ENCODE results near the gene MYH11.
"Not testable (repeated sequence)": the region's sequence is repeated elsewhere in the genome, so short reads cannot be mapped to it uniquely, and the experiment has no call there.

MYH11 gene

DNA sequence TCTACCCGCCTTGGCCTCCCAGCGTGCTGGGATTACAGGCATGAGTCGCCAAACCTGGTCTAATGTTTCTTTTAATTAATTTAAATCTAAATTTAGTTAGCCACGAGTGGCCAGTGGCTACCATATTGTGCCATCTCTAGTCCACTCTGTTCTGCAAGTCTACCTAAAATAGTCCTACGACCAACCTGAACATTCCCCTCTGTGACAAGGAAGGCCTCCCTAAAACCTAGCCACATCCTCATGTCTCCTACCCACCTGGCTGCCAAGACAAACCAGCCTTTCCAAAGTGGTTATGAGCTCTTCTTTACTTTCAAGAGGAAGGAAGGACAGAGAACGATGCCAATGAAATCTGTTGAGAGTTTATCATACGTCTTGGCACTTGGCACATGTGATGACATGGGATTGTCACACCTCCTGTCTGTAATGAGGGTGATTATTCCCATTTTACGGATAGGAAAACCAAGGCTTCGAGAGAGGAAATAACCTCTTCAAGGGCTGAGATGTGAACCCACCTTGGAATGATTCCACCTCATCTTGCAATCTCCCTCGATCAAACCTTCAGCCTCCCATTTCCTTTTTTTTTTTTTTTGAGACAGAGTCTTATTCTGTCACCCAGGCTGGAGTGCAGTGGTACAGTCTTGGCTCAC is 19.7 kb downstream of the MYH11 start:
- DNase-seq, result no peak

DNA sequence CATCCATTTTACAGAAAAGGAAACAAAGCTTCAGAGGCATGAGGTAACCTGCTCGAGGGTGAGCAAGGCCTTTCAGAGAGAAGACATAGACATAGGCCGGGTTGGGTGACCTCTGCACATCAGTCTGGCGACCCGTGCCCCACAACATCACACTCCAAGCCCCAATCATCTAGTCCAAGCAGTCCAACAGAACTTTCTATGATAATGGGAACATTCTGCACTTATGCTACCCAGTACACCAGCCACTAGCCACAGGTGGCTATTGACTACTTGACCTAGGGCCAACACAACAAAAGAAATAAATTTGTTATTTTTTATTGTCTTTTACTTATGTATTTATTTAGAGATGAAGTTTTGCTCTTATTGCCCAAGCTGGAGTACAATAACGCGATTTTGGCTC is 20.8 kb downstream of the MYH11 start:
- DNase-seq, result no peak

DNA sequence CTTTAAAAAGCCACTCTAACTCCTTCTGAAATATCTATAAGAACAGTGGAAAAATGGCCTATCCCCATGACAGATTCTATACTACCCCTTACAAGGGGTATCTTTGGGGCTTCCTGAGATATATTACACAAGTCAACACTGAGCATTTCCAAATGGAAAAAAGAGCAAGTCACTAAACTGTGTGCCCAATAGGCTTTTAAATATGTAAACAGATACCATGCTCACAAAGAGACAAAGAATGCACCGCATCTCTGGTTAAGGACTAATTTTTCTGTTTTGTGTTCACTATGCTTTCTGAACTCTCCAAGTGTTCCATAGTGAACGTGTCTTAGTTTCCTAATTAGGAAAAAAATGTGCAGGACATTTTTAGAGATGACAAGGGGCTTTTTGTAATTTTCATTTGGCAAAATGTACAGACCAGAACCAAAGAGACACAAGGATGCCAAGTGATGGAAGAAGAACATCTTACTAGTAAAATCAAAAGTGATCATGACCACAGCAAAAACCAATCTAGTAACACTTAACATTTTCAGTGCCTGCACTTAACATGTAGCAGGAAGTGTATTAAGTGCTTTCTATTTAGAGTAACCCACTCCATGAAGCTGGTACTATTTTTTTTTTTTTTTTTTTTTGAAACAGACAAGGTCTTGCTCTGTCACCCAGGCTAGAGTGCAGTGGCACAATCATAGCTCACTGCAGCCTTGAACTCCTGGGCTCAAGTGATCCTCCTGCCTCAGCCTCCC is 21.5 kb downstream of the MYH11 start:
- no peak for DNase-seq

DNA sequence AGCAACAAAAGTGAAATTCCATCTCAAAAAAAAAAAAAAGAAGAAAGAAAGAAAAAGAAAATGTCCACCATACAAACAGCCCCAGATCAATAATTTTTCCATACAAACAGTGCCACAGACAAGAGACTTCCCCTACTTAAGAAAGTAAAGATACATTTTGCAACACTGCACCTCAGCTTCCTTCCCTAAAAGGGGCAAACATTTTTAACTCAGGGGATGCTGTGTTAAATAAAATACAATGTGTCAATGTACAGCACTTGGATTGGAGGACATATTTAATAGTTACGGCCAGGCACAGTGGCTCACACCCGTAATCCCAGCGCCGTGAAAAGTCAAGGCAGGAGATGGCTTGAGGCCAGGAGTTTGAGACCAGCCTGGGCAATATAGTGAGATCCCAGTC is 22.3 kb downstream of the MYH11 start:
- DNase-seq, result no peak

DNA sequence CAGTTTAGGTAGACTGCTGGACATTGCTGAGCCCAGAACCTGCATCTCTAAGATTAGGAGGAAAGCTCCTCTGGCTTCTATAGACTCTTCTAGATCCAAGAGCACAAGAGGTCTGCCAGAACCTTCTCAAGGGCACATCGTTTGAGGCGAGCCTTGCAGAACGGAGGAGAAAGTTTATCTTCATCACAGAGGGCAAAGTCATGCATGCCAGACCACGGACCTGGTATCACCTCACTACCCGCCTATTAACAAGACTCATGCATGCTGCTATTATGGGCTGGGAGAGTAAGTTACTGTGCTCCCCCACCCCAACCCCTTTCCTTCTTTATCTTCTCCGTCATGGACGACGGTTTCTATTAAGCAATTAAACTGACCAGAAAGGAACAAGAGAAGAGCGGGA is 23.3 kb downstream of the MYH11 start:
- no peak for DNase-seq

DNA sequence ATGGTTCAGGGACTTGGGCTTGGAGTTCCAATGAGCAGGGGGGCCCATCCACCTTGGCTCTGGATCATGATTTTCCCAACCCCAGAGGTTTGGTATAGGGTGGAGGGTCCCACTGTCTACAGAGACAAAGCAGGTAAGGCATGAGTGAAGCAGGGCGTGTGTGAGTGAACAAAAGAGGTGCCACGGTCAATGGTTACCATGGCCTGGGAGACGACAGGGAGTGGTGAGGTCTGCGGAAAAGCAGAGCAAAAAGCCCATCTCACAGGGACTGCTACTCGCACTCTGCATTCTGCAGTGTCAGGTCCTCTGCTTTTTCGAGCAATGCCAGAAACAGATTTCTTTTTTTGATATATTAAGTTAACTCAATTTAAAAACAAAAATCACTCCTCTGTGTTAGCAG is 24.6 kb downstream of the MYH11 start:
- DNase-seq, result no peak

DNA sequence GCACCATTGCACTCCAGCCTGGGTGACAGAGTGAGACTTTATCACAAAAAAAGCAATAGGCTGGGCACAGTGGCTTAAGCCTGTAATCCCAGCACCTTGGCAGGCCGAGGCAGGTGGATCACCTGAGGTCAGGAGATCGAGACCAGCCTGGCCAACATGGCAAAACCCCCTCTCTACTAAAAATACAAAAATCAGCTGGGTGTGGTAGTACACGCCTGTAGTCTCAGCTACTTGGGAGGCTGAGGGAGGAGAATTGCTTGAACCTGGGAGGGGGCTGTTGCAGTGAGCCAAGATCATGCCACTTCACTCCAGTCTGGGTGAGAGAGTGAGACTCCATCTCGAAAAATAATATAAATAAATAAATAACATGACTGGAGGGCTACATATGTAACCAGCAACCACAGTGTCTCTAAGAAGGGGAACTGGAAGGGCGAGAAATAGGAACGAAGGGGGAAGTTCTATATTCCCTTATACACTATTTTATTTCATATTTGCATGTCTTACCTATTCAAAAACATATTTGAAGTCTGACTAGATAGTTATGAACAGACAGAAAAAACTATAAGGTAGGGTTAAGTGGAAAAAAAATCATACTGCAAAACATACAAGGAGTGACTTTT is 25.9 kb downstream of the MYH11 start:
- no peak for DNase-seq

DNA sequence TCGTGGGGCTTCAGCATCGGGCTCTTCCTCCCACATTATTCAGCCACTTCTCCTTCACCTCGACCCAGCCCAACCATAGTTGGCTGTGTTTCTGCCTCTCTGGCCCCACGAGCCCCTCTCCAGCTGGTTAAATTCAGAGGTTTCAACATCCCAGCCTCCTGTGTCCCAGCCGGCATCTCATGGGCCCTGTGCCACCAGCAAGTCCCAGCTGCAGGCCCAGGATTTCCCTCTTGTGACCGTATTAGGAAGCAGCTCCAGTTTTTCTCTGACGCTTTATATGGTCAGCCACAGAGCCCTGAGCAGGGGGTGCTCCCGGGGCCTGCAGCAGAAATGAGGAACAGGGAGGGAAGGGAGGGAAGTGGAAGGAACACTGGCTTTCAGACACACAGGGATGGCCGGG is 27.4 kb downstream of the MYH11 start:
- DNase-seq, result no peak

DNA sequence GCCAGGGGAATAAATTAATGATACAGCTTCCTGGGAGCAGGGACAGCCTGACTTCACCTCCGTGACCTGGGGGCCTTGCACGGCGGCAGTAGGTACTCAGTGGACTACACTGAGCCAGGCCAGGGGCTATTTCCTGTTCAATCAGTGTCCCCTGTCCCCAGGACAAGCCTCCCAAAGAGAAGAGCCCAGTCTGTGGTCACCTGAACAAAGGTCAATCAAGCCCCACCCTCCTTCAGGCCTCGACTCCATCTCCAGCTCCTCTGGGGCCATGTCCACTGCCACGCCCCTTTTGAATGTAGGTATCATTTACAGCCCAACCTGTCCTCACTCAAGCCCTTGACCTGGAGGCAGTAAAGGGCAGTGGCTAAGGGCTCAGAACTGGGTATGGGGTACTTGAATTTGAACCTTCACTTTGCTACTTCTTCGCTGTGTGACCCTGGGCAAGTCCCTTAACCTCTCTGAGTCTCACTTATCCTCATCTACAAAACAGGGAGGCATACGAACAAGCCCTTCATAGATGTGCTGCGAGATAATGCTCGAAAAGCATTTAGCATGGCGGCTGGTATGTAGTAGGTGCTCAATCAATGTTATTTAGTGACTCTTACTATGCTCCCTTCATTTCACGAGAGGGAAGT is 29.0 kb downstream of the MYH11 start:
- DNase-seq, result no peak

DNA sequence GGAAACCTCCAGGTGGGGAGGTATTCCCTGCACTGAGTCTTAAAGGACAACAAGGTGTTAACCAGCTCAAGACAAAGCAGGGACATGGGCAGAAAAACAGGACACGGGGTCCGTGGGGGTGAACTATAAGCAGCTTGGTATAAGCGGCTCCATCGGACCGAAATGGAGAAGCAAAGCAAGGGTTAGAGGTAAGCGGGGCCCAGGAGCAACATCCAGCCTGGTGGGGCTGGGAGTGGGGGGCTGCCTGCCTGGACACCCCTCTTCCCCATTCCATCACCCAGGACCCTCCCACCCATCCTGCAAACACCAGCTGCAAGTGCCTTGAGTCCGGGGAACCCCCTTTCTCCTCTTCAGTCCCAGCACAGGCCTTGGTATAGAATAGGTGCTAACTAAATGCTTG is 29.5 kb downstream of the MYH11 start:
- DNase-seq, result no peak

DNA sequence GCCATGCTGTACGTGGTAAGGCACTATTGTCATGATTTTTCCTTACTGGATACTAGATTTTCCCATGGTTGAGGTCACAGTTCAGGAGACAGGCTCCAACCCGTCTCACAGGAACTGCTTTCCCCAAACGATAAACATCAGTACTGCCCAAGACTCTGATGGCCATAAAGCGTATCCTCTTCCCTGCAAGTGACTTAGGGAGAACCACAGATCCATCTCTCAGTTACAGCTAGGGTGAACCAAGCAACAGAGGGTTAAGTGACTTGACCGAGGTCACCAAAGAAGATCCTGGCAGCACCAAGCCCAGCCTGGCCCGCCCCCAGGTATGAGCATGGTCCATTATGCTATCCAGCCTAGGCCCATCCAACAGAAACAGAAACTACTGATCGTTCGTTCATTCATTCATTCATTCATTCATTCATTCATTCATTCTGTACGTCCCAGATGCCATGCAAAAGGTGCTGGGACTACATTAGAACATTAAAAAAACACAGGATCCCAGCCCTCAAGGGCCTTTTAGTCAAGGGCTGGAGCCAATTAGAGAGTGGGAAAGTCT is 31.0 kb downstream of the MYH11 start:
- no peak for DNase-seq

DNA sequence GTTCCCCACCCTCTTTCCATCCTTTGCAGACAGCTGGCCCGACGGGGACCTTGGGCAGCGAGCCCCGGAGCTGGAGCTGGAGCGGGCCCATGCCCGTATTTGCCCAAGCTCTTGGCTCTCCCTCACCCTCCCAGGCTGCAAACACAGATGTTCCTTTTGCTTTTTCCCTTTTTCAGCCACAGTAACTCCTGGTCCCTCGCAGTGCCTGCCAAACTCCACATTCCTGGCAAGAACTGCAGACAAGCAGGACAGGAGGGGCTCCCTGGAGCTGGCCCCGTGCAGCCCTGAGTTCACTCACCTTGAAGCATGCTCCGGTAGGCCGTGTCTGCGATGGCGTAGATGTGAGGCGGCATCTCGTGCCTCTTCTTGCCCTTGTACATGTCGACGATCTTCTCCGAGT is 33.9 kb downstream of the MYH11 start:
- DNase-seq, result no peak

DNA sequence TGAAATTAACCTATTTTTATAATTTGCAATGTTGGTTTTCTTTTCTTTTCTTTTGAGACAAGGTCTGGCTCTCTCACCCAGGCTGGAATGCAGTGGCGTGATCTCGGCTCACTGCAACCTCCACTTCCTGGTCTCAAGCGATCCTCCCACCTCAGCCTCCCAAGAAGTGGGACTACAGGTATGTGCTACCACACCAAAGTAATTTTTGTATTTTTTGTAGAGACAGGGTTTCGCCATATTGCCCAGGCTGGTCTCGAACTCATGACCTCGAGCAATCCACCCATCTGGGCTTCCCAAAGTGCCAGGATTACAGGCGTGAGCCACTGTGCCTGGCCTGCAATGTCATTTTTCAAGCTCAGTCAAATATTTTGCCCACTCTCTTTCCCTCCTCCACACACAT is 36.0 kb downstream of the MYH11 start:
- DNase-seq, result no peak

DNA sequence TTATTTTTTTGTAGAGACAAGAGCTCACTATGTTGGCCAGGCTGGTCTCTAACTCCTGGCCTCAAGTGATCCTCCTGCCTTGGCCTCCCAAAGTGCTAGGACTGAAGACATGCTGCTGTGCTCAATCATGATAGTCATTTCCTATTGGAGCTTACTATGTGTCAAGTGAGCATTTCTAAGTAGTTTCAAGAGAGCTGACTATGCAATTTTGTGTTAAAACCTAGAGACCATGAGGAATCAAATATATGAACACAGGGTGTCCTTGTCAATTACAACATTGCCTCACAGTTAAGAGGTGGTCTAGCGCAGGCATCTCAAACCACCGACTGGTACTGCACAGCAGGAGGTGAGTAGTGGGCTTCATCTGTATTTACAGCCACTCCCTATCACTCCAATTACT is 37.8 kb downstream of the MYH11 start:
- no peak for DNase-seq

DNA sequence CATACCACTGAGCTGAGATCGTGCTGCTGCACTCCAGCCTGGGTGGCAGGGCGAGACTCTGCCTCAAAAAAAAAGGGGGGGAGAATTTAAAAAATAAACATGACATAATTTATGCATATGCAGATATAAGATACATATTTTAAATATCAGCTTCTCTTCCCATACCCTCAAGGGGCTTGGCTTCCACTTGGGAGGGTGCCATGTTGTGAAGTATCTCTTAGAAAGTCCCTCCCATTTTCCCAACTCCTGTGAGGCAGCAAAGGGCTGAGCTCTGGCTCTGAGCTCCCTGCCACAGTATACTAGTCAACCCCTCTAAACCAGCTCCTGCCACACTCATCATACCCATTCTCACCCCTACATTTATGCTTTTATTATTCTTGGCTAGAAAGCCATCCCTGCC is 39.4 kb downstream of the MYH11 start:
- no peak for DNase-seq

DNA sequence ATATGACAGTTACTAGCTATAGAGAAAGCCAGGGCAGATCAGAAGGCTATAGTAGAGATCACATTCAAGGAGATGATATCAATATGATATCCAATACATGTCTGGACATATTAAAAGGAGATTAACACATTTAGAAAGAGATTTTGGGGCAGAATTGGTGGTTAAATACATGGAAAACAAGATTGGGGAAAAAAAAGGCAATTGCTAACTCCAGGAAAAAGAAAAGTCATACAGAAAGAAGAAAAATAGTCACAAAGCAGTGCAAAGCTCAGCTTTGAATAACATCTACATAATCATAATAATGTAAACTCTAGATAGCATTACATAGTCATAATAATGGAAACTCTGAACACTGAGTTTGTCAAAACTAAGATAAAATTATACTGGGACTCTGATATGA is 40.6 kb downstream of the MYH11 start:
- no peak for DNase-seq

DNA sequence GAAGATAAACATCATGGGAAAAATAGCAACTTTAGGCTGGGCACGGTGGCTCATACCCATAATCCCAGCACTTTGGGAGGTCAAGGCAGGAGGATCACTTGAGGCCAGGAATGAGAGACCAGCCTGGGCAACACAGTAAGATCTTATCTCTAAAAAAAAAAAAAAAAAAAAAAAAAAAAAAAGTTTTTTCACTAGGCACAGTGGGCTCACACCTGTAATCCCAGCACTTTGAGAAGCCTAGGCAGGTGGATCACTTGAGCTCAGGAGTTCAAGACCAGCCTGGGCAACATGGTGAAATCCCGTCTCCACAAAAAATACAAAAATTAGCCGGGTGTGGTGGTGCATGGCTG is 44.5 kb downstream of the MYH11 start:
- not testable (repeated sequence) for DNase-seq

DNA sequence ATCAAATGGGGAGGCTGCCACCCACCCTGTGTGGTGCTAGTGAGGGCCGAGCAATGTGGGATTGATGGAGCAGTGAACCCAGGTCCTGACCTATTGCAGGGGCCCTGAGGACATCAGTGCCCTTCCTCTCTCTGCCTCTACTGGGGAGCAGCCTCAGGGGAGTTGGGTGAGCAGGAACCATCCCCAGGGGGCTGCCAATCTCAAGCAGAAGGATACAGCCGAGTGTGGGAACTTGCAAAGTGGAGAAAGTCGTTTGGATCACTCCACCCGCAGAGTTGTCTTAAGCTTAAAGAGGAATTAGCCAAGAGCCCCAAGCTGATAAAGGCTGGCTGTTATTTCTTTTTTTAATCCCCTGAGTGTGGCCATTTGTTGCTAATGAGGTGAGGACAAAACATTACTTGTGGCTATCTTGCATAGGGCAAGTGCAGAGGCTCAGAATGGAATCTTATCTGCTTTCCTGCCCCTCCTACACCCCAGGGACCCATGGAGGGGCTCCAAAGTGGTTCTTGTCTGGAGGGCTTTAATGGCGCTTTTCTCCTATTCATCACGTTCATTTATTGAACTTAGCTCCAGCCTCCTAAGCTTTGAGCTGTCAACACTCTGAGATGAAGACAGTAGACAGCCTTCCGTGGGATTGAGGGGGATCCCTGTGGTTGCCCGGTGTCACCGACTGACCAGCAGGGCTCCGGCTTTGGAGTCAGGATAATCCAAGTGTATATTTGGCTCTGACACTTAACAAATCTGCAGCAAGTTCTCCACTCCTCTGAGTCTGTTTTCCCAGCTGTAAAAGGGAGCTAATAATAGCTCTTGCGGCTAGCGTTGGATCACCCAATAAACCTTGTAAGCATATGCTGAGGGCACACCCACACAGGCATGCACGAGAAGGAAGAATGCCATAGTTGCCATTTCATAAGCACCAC is 45.1 kb downstream of the MYH11 start:
- DNase-seq, result no peak

DNA sequence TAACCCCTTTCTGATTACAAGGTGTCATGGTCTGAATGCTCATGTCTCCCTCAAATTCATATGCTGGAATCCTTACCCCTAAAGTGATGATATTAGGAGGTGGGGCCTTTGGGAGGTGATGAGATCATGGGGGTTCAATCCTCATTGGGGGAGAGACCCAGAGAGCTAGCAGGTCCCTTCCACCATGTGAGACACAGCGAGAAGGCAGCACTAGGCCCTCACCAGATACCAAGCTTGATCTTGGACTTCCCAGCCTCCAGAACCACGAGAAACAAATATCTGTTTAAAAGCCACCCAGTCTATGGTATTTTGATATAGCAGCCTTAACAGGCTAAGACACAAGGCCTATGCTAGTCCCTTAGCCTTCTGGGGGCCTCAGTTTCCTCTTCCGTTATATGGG is 45.9 kb downstream of the MYH11 start:
- DNase-seq, result no peak

DNA sequence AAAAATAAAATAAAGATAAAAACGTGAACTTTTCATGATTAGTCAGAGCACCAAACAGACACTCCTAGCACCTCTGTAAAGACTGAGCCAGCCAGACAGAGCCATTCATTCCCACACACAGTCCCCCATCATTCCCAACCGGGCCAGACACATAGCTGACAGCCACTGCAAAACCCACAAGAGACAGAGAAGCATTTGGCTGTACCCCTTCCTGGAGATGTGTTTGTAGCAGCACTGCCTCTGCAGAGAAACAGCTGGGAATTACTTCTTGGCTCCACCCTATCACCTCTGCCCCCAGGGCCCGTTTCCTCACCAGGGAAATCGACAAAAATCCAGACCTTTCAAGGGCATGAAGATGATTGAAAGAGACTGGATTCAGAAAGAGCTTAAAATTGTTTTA is 46.4 kb downstream of the MYH11 start:
- no peak for DNase-seq

DNA sequence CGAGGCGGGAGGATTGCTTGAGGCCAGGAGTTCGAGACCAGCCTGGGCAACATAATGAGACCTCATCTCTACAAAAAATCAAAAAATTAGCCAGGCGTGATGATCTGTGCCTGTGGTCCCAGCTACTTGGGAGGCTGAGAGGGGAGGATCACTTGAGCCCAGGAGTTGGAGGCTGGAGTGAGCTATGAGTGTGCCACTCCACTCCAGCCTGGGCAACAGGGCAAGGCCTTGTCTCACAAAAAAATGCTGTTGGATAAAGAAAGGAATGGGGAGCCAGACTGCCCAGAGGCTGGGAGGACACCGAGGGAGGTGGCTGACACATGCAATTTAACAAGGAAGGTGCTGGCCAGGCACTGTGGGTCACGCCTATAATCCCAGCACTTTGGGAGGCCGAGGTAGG is 47.5 kb downstream of the MYH11 start:
- not testable (repeated sequence) for DNase-seq

DNA sequence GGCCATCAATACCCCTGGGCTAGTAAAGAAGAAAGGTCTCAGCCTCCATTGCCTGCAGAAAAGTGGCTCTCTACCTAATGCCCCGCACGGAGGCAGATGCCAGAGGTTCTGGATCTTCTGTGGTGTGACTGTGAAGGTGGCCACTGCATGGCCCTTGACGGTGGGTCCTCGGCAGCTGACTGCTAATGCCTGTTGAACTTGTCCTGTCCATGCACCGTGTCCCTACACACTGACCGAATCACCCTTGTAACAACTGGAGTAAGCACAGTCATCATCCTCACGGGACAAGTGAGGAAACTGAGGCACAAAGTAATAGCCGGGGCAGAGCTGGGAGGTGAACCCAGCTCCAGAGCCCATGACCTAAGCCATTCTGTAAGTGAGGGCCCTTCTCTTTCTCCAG is 48.8 kb downstream of the MYH11 start:
- no peak for DNase-seq

DNA sequence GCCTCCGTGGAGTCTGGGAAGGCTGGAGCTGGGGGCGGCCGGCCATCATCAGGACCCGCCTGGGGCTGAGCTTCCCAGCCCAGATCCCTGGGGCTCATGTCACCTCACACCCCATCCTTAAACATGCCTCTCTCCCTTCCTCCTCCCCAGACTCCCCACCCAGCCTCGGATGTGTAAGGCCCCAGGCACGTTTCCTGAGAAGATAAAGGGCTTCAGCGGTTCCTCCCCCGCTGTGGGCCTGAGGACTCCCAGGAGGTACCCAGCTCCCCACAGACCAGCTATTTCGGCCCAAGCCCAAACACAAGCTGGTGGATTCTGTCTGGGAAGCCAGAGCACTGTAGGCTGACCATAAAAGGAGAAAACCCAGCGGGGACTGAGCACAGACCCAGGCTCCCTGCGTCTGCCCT is 49.2 kb downstream of the MYH11 start:
- DNase-seq, result no peak

All from CD4-positive, alpha-beta T cell treated with Interleukin-12 subunit alpha and Interleukin-12 subunit beta, for 1 hour (primary cell).